SIG-M5 treated with dmso at 0.1 percent for 504 hours (cell line): ENCODE data around the gene ADAMTSL2.

Experiments
- DNase-seq: peaks from one replicate; lab custom pipeline; 2025; ENCODE audit not compliant: unreplicated experiment; lab: John Stamatoyannopoulos, UW

The ADAMTSL2 gene

DNA sequence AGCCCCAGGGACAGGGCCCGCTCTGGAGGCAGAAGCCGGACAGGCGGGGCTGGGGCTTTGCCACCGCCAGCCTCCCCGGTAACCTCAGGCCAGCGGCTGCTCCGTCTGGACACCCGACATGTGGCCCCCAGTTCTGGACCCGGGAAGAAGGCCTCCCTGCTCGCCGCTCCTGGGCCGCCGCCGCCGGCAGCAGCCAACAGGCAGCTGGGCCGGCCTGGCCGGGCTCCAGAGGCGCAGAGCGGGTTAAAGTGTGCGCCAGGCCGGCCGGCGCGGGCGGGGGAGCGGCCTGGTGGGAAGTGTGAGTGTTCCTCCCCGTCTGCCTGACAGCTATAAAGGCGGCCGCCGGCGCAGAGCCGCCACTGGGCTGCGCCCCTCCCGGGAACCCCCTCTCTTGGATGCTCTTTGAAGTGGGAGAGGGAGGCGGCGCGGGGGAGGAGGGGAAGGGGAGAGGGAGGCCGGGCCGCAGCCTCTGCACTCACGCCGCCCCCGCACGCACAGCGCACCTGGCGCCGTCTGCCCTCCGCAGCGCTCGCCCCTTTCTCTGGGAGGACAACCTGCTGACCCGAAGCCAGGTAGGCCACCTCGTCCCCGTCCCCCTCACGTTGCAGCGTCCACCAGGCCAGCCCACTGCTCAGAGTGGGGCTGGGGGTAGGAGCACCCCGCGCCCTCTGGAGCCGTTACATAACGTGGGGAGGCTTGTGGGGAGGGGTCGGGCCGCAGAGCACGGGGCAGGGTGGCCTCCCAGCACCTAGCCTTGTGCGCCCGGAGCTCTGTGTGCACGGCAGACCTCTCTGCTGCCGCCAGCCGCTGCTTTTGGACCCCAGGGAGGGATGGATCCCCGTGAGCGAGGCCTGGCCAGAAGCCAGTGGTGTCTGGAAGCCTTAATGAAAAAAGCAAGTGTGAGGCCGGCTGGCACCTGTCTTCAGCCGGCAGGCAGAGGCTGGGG is at the start of gene ADAMTSL2:
TSS of gene ADAMTSL2 (plus strand) at position 359 of the 946 bp plus-strand sequence. CDS start 2,009 bp downstream, outside the sequence.
- no peak for DNase-seq

DNA sequence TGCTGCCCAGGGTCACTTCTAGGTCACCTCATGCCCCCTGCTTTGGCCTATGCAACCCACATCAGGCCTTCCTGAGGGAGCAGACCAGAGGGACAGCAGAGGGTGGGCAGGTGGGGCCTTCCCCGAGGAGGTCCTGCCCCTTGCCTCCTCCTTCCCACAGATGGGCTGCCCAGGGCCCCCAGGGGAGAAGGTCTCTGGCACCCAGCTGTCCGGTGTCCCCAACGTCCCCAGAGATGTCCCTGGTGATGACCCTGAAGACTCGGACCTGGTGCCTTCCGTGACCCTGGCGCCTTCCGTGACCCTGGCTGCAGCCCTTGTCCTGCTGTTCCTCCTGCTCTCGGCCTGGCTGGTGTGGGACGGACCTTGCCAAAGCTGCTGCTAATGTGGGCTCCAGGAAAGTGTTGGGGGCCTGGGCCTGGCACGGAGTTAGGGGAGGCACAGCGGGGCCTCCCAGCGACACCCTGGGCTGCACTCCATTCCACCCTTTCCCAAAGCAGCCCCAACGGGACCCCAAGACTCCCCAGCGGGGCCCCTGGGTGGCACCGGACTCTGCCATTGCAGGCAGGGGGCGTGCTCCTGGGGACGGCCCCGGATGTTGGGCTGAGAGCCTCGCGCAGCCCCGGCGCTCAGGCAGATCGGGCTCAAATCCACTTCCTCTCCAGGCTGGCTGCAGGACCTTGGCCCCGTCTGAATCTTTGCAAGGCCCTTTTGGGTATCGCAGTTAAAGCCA is 48.8 kb upstream of the ADAMTSL2 start:
- DNase-seq, result peak; percentile 36

DNA sequence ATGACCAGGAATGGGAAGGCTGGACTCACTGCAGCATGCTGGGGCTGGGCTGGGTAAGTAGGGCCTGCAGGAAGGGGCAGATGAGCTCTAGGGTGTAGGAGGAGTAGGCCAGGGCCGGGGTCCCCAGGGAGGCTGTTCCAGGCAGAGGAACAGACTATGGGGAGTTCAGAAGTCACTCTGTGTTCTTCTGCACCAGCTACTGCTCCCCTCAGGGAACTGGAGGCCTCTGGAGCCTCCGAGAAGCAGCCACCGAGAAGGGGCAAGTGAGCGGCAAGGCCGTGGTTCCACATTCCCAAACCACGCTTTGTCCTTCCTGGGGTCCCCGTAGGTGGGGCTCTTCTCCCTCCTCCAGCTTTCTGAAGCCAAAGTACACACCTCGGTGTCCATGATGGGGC is 47.2 kb upstream of the ADAMTSL2 start:
- no peak for DNase-seq

DNA sequence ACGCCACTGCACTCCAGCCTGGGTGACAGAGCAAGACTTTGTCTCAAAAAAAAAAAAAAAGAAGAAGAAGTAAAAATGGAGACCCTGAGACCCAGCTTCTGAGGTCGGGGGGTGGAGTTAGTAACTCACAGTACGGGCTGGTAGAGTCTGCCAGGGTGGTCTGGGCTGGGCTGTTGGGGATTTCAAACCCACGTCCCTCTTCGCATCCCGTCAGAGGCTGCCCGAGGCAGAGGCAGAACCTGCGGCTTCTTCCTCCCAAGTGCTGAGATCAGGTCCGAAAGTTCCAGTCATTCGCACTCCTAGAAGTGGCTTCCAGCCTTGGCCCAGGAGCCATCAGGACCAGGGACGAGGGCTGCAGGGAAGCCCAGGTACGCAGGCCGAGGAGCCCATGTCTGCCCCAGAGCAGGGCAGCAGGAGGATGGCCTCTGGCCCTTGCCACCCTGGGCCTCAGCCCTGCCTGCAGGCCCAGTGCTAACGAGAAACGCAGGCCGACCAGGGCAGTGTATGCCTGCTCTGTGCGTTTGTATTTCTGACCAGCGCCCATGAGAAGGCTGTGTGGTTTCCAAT is 45.7 kb upstream of the ADAMTSL2 start:
- no peak for DNase-seq

DNA sequence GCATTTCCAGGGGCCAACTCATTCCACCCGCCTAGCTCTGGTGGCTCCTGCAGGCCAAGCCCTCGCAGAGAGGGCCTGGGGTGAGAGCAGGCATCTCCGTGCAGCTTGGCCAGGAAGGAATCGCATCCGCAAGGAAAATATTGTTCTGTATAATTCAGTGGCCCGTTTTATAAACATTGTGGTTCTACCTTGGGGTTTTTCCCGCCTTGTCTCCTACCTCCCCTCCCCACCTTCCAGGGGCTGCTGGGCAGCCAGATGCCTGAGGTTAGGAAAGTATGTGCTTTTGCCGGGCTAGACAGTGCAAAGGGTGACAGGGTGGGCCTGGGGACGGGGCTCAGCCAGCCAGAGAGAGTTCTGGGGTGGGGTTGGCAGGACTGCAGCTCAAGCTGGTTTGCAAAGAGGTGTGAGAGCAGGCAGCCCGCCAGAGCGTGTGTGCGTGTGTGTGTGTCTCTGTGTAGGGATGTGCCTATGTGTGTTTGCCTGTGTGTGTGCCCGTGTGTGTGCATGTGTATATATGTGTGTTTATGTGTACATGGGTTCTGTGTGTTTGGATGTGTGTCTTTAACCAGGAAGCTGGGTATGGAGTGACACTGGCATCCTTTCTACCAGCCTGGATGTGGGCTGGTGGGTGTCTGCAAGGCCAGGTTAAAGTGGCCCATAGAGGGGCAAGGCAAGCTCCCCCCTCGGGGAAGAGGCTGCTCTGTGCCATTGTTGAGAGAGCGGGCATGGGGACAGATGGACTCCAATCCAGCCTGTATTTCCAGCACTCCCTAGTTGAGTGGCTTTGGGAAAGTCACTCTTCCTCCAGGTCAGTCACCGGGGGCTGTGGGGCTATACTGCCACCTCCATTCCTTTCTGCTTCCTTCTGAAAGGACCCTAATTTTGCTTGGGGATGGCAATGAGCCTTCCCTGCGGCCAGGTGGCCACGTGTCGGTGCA is 45.0 kb upstream of the ADAMTSL2 start:
- no peak for DNase-seq

DNA sequence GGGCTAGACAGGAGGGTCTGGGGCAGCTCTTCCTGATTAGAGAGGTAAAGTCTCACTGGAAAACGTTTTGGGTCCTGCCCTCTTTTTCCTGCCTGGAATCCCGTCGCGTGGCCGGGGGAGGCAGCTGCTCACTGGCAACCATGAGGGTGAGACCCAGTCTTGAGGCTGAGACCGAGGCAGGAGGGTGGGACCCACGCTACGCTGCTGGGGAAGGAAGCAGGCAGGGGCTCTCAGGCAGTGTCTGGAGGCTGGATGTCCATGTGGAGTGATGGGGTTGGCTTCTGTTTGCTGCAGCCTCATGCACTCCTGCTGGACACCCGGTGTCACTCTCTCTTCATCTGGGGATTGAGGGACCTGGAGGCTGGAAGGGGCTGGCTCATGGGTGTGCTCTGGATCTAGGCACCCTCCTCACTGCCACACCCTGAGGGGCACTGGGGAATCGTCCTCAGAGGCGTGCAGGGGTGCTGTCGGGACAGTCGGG is 44.3 kb upstream of the ADAMTSL2 start:
- no peak for DNase-seq

DNA sequence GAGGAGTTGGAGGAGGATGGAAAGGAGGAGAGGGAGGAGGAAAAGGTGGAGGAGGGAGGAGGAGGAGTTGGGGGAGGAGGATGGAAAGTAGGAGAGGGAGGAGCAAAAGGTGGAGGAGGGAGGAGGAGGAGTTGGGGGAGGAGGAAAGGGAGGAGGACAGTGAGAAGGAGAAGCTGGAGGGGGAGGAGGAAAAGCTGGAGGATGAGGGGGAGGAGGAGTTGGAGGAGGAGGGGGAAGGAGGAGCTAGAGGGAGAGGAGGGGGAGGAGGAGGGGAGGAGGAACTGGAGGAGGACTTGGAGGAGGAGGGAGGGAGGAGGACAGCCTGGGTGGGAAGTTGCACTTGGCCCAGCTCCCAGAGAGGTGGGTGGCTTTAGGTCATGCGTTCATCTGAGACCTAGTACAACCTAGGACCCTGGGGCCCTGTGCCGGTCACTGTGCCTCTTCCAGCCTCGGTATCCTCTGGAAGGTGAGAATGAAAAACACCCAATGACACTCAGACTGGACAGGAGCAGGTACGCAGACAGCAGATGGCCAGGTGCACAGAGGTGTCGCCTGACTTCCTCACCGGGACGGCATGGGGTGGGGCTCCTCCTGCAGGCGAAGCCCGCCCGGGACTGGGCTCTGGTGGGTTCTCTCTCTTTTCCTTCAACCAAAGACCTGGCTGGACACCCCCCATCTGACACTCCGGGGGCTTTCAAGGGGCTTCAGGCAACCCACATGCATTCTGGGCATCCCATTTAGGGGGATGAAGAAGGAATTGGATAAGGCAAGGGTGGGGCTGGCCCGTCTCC is 43.4 kb upstream of the ADAMTSL2 start:
- DNase-seq, result no peak

DNA sequence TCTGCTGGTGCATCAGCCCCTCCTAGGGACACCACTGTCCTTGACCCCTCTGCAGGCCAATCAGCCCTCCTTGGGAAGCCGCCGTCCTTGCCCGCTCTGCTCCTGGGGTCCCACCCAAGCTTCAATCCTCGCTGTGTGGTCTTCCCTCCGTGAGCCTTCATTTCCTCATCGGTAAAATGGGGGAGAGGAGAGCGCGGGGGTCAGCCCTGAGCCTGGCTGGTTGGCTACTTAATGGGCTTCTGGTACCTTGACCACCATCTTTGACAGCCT is 42.9 kb upstream of the ADAMTSL2 start:
- DNase-seq, result no peak

DNA sequence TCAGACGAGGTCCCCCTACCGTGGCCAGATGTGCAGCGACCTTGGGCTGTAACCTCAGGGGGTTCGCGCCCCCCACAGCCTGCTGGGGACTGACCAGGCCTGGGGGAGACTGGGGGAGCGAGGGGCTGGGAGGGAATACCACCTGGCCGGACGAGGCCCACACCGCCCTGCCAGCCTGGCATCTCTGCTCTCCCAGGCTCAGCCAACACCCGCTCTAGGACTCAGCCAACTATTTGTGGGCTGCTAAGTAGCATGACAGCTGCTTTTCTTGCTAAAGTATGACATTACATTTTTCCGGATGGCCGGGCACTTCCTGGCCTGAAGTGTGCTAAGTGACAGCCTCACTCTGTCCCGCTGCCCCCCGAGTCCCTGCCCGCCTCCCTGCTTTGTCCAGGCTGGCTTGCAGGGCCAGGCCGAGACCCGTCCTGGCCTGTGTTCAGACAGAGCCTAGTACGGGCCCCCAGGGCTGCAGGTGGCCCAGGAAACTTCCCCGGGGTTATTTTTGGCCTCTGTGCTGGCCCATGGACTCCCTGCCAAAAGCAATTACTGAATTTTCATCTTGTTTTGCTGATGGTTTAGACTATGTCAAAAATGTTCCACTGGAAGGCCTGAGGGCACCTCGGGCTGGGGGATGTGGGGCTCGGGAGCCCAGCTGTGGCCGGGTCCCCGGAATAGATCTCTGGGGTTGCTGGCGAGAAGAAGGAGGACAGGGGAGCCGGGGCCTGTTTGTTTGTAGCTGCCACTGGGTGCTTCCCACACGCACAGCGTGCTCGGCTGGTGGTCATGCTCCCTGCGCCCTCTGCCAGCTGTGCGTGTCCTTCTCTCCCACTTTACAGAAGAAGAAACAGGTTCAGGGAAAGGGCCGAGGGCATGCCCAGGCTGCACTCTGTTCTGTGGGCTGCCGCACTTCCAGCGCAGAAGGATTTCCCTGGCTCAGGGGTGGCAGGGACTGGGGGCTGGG is 42.2 kb upstream of the ADAMTSL2 start:
- no peak for DNase-seq

DNA sequence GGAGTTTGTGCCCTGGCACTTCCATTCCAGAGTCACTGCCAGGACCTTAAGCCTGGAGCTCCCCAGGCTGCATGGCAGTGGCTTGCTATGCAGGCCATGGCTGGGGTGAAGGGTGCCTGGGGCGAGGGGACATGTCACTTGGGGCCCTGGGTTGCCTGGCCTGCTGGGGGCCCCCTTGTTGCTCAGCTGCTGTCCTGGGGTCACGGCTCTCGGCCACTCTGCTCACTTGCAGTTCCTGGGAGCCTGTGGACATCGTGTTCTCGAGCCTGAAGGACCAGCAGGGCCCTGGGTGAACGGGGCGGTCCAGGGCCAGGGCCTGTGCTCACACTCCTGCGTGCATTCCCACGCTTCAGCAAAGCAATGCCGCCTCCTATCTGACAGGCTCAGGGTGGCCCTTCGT is 41.1 kb upstream of the ADAMTSL2 start:
- no peak for DNase-seq

DNA sequence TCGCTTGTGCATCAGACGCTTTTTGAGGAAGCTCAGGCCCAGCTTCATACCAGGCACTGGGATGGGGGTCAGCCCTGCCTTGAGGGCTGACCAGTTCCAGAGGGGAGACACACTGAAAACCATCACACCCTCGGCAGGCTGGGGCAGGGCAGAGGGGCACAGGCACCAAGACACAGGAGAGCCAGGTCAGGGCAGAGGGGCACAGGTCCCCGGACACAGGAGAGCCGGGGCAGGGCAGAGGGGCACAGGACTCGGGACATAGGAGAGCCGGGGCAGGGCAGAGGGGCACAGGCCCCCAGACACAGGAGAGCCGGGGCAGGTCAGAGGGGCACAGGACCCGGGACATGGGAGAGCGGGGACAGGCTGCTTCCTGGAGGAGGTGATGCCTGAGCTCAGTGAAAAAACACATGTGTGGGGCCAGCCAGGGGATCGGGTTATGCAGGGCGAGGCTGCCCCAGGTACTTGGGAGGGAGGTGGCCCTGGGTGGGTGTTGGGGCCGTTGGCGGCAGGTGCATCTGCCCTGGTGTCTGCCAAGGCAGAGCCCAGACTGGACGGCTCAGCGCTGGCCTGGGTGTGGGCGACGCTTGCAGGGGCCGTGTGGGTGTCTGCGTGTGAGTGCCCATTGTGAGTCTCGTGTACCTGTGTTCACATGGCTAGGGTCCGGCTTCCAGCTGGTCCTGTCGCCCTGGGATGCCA is 40.5 kb upstream of the ADAMTSL2 start:
- no peak for DNase-seq

DNA sequence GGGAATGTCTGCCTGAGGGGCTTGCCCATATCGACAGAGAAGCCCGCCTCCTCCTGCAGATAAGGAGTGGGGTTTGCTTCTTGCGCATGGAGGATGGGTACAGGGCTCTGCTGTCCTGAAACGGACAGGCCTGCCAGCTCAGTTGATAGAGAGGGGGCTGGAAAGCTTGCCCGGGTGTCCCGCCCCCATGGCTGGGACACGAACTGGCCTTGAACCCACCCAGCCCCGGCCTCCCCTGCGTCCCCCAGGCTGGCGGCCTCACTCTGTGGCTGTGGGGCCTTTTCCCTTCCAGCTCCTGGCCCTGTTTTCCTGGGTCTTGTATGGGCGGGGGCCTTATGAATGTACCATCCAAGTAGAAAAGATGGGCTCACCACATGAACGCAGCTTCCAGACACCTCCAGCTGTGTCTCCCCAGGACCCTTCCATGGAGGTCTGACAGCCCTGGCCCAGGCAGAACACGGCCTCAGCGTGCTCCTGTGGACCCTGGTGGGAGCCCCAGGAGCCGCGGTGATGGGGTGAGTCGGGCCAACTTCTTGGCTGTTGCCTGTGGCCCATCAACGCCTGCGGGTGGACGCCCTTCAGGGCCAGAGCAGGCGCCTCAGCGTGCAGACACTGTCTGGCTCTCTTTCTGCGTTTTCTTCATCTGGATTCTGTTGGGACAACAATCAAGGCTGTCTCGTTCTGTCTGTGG is 39.7 kb upstream of the ADAMTSL2 start:
- DNase-seq, result no peak

DNA sequence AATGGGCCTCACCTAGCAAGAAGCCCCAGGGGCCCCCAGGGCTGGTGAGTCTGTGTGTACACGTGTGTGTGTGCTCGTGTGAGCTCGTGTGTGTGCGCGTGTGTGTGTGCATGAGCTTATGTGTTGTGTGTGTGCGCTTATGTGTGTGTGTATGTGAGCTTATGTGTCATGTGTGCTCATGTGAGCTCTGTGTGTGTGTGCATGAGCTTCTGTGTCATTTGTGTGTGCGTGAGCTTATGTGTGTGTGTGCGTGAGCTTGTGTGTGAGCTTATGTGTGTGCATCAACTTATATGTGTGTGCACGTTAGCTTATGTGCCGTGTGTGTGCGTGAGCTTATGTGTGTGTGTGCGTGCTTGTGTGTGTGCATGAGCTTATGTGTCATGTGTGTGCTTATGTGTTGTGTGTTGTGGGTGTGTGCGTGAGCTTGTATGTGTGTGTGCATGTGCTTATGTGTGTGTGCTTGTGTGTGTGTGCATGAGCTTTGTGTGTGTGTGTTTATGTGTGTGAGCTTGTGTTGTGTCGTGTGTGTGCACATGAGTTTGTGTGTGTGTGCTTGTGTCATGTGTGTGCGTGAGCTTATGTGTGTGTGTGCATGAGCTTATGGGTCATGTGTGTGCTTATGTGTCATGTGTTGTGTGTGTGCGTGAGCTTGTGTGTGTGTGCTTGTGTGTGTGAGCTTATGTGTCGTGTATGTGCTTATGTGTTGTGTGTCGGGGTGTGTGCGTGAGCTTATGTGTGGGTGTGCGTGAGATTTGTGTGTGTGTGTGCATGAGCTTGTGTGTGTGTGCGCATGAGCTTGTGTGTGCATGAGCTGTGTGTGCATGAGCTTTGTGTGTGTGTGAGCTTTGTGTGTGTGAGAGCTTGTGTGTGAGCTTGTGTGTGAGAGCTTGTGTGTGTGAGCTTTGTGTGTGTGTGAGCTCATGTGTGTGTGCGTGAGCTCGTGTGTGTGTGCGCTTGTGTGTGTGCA is 38.9 kb upstream of the ADAMTSL2 start:
- no peak for DNase-seq

DNA sequence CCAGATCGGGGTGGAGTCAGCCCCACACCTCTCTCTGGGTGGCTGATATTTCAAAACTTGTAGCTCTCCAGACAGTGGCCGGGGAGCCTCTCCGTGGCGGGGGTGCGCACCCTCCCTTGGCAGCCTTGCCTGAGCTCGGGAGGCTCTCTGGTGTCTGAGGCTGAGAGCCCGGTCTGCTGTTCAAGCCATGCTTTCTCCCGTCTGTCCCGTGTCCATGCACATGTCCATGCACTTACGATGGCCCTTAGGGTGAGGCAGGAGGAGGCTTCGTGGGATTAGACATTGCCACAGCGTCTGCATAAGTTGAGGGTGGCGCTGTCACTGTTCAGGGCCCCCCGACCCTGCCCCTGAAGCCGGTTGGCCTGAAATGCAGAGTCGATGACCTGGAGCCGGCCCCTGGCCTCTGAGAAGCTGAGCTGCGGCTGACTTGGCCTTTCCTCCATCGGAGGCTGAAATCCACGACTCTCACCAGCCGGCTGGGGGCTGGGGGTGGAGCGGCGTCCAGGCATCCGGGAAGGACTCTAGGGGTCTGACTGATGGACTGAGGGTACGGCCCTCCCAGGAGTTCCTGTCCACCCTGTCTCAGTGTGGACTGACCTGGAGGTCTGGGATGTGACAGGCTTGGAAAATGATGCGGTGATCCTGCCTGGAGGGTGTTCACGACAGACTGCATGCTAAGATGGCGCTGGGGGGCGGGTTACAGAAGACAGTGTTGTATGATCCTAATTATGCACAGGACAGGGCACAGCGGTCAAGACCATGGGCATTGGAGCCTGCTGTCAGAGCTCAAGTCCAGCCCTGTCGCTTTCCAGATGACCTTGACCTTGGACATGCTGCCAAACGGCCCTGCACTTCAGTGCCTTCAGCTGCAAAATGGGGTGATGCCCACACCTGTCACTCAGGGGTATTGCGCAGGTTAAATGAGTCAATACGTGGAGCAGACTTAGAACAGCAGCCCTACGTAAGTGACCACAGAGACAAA is 37.4 kb upstream of the ADAMTSL2 start:
- no peak for DNase-seq

DNA sequence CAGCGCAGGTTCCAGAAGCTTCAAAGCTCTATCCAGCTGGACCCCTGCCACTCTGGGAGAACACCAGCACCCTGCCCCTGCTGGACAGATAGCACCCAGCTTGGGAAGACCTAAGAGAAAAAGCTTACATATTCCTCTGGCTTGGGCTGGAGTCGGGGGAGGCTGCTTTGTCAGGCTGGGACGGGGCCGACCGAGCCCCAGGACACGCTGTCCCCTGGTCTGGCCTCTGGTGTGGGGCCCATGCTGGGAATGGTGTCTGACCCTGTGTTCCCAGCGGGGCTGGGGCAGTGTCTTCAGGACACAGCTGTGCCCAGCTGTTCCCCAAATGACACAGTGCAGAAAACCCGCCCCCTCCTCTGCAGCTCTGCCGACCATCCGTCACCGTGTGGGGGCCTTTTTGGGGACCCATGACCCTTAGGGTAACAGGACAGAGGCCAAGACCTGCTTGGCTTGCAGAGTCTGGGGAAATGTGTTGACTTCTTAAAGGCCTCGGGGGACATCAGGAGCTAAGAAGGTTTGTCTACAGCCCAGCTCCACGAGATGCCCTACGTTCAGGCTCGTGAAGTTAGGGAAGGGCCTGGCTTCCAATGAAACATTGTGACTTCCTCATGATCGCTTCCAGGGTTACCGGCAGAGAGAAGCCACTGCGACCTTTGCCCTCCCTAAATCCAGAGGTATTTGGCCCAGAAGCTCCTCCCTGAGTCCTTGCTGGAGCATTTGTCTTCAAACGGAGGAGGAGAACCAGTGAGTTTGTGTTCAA is 35.2 kb upstream of the ADAMTSL2 start:
- DNase-seq, result no peak
